ENCODE measurements around the gene BANK1. TPM values are rescaled to one million over a fixed set of nuclear protein-coding genes. Genes with fewer than 3 reads are reported as not detected.

The BANK1 gene
- total and polyA plus RNA-seq, 2 donors from 2014 or later, result 1.8 to 7.4 TPM

DNA sequence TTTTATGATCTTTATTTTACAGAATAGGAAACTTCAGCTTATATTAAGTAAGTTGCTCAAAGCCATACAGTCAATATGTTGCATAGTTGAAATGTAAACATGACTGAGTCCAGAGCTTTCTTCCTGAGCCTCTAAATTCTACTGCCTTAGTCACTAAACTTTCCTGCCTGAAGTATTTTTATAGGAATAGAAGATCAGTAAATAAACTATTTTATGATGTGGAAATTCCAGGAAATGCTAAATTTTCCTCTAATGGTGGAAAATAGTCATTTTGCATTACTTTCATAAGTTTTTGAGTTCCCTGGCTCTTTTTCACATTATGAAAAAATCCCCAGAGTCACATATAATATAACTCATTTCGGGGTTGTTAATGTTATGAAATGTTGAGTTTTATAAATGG is 182.8 kb downstream of the BANK1 start:
- Histone ChIP-seq H3K9ac (ENCODE audit: low read length in 3 of 3) (no peak overlapping the region), H3K4me1 (ENCODE audit: control insufficient read depth in 2 of 3, insufficient read depth in 2 of 3, low read depth in 1 of 3, low read length in 3 of 3) (no peaks in the 10 kb centered on the region), H3K27ac (ENCODE audit: low read depth in 2 of 2, low read length in 2 of 2) (no peak overlapping the region), H3K27me3 (ENCODE audit: control insufficient read depth, insufficient read depth, low read length) (no peaks in the 10 kb centered on the region), H3K4me3 (ENCODE audit: low read length in 3 of 3) (no peak overlapping the region), H3K9me3 (ENCODE audit: control insufficient read depth in 2 of 3, insufficient read depth in 1 of 3, low read length in 3 of 3) (no peaks in the 10 kb centered on the region), H3K36me3 (ENCODE audit: control insufficient read depth in 2 of 3, insufficient read depth in 3 of 3, low read length in 3 of 3) (no peaks in the 10 kb centered on the region)
- DNase-seq (no peak), FAIRE-seq (no peak)
- TF ChIP-seq, protein P1, sequence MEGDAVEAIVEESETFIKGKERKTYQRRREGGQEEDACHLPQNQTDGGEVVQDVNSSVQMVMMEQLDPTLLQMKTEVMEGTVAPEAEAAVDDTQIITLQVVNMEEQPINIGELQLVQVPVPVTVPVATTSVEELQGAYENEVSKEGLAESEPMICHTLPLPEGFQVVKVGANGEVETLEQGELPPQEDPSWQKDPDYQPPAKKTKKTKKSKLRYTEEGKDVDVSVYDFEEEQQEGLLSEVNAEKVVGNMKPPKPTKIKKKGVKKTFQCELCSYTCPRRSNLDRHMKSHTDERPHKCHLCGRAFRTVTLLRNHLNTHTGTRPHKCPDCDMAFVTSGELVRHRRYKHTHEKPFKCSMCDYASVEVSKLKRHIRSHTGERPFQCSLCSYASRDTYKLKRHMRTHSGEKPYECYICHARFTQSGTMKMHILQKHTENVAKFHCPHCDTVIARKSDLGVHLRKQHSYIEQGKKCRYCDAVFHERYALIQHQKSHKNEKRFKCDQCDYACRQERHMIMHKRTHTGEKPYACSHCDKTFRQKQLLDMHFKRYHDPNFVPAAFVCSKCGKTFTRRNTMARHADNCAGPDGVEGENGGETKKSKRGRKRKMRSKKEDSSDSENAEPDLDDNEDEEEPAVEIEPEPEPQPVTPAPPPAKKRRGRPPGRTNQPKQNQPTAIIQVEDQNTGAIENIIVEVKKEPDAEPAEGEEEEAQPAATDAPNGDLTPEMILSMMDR (IDR thresholded peaks at IDR 0.05; ENCODE audit: borderline replicate concordance, extremely low read depth, insufficient read depth), result no peak
- intact Hi-C loops (cut with DNase I), result no loop called here

DNA sequence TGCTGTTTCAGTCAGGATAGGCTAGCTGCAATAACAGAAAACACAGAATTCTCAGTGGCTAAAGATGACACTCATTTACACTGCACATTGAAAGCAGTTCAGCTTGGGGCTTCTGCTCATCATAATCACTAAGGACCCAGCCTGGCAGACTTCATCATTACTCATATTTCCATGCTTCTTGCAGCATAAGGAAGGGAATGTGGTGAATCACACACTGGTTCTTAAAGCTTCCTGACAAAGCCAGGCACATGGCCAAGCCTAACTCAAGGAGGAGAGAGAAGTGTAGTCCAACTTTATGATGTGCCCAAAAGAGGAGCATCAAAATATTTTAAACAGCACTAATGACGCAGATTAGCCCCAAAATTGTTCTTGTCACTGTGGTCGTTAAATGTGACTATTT is 186.5 kb downstream of the BANK1 start:
- no peaks in the 10 kb centered on the region for H3K9me3 ChIP-seq (ENCODE audit: control insufficient read depth in 2 of 3, insufficient read depth in 1 of 3, low read length in 3 of 3)
- H3K36me3 ChIP-seq (ENCODE audit: control insufficient read depth in 2 of 3, insufficient read depth in 3 of 3, low read length in 3 of 3), result no peaks in the 10 kb centered on the region
- H3K9ac ChIP-seq (ENCODE audit: low read length in 3 of 3), result no peak overlapping the region
- H3K27ac ChIP-seq (ENCODE audit: low read depth in 2 of 2, low read length in 2 of 2), result no peak overlapping the region
- intact Hi-C loops (cut with DNase I), result no loop called here
- H3K4me3 ChIP-seq (ENCODE audit: low read length in 3 of 3), result no peak overlapping the region
- H3K27me3 ChIP-seq (ENCODE audit: control insufficient read depth, insufficient read depth, low read length), result no peaks in the 10 kb centered on the region
- DNase-seq (no peak), FAIRE-seq (no peak)
- TF ChIP-seq, protein P1 (IDR thresholded peaks at IDR 0.05; ENCODE audit: borderline replicate concordance, extremely low read depth, insufficient read depth), result no peak
- H3K4me1 ChIP-seq (ENCODE audit: control insufficient read depth in 2 of 3, insufficient read depth in 2 of 3, low read depth in 1 of 3, low read length in 3 of 3), result no peaks in the 10 kb centered on the region

DNA sequence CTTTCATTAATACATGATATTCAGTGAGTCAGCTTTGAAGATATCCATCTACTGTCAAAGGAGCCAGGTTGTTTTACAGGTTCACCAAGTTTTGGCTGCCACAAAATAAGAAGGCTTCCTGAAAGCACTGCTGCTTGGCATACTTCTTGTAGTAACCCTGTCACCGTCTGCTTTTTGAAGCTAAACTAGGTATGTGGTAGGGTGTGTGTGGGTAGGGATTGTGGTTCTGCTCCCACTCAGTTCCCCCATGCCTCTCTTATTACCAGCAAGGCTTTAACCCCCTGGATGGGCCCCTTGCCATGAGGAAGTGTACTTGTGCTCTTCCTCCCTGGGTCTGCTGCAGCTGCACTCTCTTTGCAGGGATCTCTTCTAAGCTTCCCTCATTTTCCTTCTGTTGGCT is 191.2 kb downstream of the BANK1 start:
- Histone ChIP-seq H3K27me3 (ENCODE audit: control insufficient read depth, insufficient read depth, low read length) (no peaks in the 10 kb centered on the region), H3K36me3 (ENCODE audit: control insufficient read depth in 2 of 3, insufficient read depth in 3 of 3, low read length in 3 of 3) (no peaks in the 10 kb centered on the region), H3K4me3 (ENCODE audit: low read length in 3 of 3) (no peak overlapping the region), H3K27ac (ENCODE audit: low read depth in 2 of 2, low read length in 2 of 2) (no peak overlapping the region), H3K9ac (ENCODE audit: low read length in 3 of 3) (no peak overlapping the region), H3K4me1 (ENCODE audit: control insufficient read depth in 2 of 3, insufficient read depth in 2 of 3, low read depth in 1 of 3, low read length in 3 of 3) (no peaks in the 10 kb centered on the region), H3K9me3 (ENCODE audit: control insufficient read depth in 2 of 3, insufficient read depth in 1 of 3, low read length in 3 of 3) (no peaks in the 10 kb centered on the region)
- intact Hi-C loops (cut with DNase I), result no loop called here
- DNase-seq (peak in 3 of 5 donors; percentile 10 to 46 (median 46)), FAIRE-seq (no peak)
- TF ChIP-seq, protein P1 (IDR thresholded peaks at IDR 0.05; ENCODE audit: borderline replicate concordance, extremely low read depth, insufficient read depth), result no peak

DNA sequence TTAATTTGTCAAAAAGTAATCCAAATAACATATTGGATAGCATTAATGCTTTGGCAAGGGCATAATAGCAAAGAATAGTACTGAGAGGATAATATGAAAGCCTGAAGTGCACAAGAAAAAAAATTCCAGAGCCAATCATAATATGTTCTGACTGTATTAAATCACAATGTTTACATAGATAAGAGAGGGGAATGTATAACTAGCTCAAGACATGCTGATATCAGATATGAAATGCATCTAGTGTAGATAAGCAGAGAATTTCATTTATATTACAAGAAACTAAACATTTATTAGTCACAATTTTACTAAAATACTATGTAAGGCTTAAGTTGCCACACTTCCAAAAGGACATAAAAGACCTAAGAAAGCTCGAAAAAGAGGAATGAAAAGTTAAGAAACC is 193.3 kb downstream of the BANK1 start:
- H3K4me3 ChIP-seq (ENCODE audit: low read length in 3 of 3), result no peak overlapping the region
- TF ChIP-seq, protein P1 (IDR thresholded peaks at IDR 0.05; ENCODE audit: borderline replicate concordance, extremely low read depth, insufficient read depth), result no peak
- intact Hi-C loops (cut with DNase I), result no loop called here
- no peaks in the 10 kb centered on the region for H3K9me3 ChIP-seq (ENCODE audit: control insufficient read depth in 2 of 3, insufficient read depth in 1 of 3, low read length in 3 of 3)
- H3K27me3 ChIP-seq (ENCODE audit: control insufficient read depth, insufficient read depth, low read length), result no peaks in the 10 kb centered on the region
- FAIRE-seq, result no peak
- no peaks in the 10 kb centered on the region for H3K4me1 ChIP-seq (ENCODE audit: control insufficient read depth in 2 of 3, insufficient read depth in 2 of 3, low read depth in 1 of 3, low read length in 3 of 3)
- no peaks in the 10 kb centered on the region for H3K36me3 ChIP-seq (ENCODE audit: control insufficient read depth in 2 of 3, insufficient read depth in 3 of 3, low read length in 3 of 3)
- DNase-seq, result no peak
- no peak overlapping the region for H3K9ac ChIP-seq (ENCODE audit: low read length in 3 of 3)
- no peak overlapping the region for H3K27ac ChIP-seq (ENCODE audit: low read depth in 2 of 2, low read length in 2 of 2)
